C1 segment of cervical spinal cord (tissue), 14 donors: ENCODE data around the gene MORN3.
"Not testable (repeated sequence)": the region's sequence is repeated elsewhere in the genome, so short reads cannot be mapped to it uniquely, and the experiment has no call there.

Experiments
- DNase-seq, 14 donors: peaks; one replicate each; lab custom pipeline; 2025; lab: John Stamatoyannopoulos, UW

MORN3 gene, protein sequence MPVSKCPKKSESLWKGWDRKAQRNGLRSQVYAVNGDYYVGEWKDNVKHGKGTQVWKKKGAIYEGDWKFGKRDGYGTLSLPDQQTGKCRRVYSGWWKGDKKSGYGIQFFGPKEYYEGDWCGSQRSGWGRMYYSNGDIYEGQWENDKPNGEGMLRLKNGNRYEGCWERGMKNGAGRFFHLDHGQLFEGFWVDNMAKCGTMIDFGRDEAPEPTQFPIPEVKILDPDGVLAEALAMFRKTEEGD

GRCh38 chr12:121669521-121669900, at the start of gene MORN3:
TSS of gene MORN3 (minus strand) at chr12:121669654. CDS start at chr12:121669483, 171 bp downstream.
- no peak for DNase-seq

DNA sequence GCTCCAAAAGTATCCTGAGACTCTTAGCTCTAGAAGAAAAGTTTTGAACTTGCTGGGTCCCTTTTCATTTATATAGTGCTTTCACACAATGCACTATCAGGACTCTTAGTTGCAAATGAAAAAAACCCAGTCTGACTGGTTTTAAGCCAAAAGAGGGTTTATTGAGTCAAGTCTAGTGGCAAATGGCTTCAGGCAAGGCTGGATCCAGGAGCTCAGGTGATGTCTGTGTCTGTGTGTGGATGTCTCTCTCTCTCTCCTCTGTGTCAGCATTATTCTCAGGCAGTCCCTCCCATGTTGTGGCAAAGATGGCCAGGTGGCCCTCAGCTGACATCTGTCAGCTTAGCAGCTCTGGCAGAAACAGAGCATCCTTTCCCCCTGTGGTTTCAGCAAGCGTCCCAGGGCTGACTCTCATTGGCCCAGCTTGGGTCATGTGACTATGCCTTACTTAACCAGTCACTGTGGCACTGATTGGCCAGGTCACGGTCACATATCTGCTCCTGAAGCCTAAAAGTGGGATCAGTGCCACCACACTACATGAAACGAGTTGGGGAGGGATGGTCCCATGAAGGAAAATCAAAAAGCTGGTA, 49.3 kb upstream of the MORN3 start:
- peak in 1 of 14 donors; percentile 37 for DNase-seq

GRCh38 chr12:121717041-121717699, 47.7 kb upstream of the MORN3 start:
- no peak for DNase-seq

DNA sequence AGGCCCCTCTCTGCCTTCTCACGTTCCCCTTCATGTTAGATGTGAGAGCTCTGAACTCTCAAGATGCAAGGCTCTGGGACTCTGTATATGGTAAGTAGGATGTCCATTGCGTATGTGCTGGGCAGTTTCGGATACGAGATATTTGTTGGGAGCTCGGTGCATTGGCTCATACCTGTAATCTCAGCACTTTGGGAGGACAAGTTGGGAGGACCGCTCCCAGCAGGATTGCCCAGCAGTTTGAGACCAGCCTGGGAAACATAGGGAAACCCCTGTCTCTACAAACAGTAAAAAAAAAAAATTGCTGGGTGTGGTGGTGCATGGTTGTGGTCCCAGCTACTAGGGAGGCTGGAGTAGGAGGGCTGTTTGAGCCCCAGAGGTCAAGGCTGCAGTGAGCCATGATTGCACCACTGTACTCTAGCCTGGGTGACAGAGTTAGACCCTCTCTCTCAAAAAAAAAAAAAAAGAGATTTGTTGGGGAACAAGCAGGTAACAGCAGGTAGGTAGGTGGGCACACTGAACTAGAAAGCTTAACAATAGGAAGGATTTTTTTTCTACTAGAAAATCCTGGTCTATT, 46.5 kb upstream of the MORN3 start:
- no peak for DNase-seq

DNA sequence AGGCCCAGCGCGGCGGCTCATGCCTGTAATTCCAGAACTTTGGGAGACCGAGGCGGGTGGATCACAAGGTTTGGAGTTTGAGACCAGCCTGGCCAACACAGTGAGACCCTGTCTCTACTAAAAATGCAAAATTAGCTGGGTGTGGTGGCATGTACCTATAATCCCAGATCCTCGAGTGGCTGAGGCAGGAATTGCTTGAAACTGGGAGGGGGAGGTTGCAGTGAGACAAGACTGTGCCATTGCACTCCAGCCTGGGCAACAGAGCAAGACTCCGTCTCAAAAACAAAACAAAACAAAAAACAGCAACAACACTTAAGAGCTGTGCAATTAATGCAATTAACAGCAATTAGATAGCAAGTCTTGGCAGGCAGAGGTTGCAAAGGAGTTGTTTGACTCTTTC, 45.6 kb upstream of the MORN3 start:
- DNase-seq = not testable (repeated sequence)

- peak in 1 of 14 donors; percentile 18 for DNase-seq
Observed at GRCh38 chr12:121713793-121714192, 44.3 kb upstream of the MORN3 start.

DNA sequence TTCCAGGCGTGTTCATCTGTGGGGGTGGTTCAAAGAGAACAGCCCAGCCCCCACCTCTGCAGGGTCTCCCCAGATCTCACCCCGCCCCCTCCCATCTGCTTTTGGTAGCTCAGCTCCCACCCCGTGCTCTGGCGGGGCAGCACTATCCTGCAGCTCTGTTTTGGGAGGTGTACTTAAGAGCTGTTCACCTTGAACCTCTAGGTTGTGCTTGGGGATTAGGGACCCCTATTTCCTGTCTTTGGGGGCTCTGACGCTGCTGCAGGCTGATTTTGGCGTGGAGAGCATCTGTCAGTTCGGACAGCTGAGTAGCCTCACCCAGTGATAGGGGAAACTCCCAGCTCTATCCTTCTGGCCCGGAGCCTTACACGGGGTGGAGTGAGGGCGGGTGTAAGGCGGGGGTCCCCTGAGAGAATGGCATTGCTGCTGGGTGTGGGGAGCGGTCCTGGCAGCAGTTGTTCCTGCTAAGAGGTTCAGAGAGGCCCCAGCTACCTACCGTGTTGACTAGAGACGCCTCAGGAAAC, 43.9 kb upstream of the MORN3 start:
- DNase-seq = peak in 1 of 14 donors; percentile 5

DNA sequence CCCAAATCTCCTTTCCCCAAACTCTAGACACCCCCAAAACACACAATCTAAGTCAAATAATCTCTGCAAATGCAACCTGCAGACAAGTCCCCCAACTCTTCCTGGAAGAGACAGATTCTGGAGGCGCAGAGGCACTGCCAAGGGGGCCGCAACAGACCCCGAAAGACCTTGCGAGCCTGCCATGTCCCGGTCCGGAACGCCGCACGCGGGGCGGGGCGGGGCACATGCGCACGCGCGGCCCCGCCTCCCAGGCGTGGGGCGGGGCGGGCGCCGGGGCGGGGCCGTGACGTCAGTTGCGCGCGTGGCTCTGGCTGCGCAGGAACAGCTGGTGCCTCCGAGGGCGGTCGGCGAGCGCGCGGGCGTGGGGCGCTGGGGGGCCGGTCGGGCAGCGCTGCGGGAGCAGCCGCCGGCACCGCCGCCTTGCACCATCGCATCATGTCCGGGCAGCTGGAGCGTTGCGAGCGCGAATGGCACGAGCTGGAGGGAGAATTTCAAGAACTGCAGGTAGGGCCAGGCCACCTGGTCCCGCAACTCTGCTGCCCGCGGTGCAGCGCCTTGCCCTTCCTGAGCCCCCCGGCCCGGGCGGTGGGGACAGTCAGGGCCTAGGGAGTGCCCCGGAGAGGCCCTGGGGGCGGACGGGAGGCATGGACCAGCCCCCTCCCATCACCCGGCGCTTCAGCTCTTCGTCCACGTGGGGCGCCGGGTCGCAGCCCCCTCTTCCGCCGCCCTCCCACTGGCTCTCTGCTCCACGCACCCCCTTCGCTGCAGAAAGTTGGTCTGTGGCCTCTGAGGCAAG, 43.2 kb upstream of the MORN3 start, which contains the start of gene TMEM120B:
TSS of gene TMEM120B (plus strand) at position 292 of the 796 bp plus-strand sequence. CDS start at position 436, 144 bp downstream.
- DNase-seq = peak in 13 of 14 donors; percentile 47 to 91 (median 79)

GRCh38 chr12:121712190-121712460, 42.7 kb upstream of the MORN3 start:
- DNase-seq = peak in 5 of 14 donors; percentile 21 to 45 (median 32)

GRCh38 chr12:121711361-121712189, 42.1 kb upstream of the MORN3 start:
- DNase-seq = peak in 1 of 14 donors; percentile 4

DNA sequence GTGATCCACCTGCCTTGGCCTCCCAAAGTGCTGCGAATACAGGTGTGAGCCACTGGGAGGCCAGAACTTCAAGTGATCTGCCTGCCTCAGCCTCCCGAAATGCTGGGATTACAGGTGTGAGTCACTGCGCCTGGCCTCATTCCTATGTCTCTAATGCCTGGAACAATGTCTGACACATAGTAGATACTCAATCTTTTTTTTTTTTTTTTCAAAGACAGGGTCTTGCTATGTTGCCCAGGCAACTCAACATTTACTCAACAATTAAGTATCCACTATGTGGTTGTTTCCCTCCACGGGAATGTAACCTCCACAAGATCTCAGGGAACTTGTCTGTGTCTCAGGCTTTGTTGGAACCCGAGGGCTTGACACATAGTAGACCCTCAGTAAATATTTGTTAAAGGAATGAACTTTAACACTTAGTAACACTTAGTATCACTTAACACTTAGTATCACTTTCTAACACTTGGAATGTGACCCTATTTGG, 40.1 kb upstream of the MORN3 start:
- DNase-seq = no peak

DNA sequence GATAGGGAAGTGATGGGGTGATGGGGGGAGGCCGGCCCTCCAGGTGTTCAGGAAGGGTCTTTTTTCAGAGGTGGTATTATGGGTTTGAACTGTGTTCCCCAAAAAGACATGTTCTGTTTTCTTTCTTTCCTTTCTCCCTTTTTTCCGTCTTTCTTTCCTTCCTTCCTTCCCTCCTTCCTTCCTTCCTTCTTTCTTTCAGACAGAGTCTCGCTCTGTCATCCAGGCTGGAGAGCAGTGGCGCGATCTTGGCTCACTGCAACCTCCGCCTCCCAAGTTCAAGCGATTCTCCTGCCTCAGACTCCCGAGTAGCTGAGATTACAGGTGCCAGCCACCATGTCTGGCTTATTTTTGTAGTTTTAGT, 39.6 kb upstream of the MORN3 start:
- DNase-seq = not testable (repeated sequence)

DNA sequence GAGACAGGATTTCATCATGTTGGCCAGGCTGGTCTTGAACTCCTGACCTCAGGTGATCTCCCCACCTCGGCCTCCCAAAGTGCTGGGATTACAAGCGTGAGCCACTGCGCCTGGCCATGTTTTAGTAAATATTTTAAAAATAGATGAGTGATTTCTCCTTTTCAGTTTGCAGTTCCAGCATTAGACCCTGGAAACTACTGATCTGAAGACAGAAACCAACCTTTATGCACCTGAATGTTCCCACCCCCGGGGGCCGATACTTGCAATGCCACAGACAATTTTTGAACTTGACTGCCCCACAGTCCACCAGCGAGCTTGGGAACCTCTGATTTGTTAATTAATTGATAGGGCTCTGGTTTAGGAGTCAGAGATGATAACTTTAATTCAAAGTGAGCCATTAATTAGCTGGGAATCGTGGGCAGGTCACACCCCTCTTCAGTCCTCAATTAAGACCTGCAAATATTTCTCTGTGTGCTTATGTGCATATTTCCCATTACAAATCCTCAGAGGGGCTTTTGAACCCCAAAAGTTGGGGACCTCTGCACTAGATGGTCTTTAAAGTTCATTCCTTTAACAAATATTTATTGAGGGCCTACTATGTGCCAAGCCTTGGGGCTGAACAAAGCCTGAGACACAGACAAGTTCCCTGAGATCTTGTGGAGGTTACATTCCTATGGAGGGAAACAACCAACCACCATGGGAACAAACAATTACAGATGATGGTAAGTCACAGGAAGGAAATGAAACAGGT, 39.0 kb upstream of the MORN3 start:
- no peak for DNase-seq

GRCh38 chr12:121705514-121705913, 36.1 kb upstream of the MORN3 start:
- DNase-seq = no peak

DNA sequence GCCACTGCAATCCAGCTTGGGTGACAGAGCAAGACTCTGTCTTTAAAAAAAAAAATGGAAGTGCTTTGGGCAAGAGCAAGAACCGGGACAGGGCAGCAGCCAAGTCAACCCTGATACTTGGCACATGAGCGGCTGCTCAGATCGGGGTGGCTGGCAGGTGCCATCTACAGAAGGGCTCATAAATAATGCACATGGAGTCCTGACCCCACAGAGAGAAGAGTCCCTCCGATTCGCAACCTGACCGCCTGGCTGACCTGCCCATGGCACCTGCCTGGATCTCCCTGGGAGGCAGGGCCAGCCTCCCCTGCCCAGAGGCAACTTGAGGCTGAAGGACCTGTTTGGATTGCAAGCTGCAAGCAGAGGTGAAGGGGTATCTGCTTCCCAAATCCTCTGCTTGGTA, 33.5 kb upstream of the MORN3 start:
- no peak for DNase-seq

GRCh38 chr12:121701667-121702277, 32.3 kb upstream of the MORN3 start:
- DNase-seq = no peak

- not testable (repeated sequence) for DNase-seq
Observed at GRCh38 chr12:121697861-121698260, 28.4 kb upstream of the MORN3 start.

GRCh38 chr12:121697093-121697698, 27.7 kb upstream of the MORN3 start:
- DNase-seq = peak in 1 of 14 donors; percentile 70

DNA sequence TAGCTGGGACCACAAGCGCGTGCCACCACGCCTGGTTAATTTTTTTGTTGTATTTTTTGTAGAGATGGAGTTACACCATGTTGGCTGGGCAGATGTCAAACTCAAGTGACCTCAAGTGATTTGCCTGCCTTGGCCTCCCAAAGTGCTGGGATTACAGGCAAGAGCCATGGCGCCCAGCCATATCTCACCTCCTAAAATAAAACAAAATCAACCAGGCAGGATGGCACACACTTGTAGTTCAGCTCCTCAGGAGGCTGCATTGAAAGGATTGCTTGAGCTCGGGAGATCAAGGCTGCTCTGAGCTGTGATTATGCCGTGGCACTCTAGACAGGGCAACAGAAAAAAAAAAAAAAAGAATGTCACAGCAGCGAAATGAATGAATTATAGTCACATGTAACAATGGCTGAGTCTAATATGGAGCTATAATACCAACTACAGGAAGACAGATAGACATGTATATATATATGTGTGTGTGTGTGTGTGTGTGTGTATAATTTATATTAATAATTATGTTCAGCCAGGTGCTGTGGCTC, 23.8 kb upstream of the MORN3 start:
- no peak for DNase-seq
